AG04450 (cell line): ENCODE results near the gene LYRM4. TPM values are rescaled to one million over a fixed set of nuclear protein-coding genes. Genes with fewer than 3 reads are reported as not detected.

Experiments used
- CTCF ChIA-PET: fragments of 300-600, 350-600 bp; formaldehyde crosslinking; extraction: SDS; loops from one replicate; lab custom pipeline; 2022; ENCODE audit warnings: antibody characterized with exemption, inconsistent platforms; lab: Charles Lee
- POLR2A ChIA-PET: fragments of 350-600 bp; formaldehyde crosslinking; extraction: SDS; loops from one replicate; lab custom pipeline; 2021; ENCODE audit warnings: antibody characterized with exemption, inconsistent platforms; lab: Yijun Ruan, JAX
- DNase-seq: peaks from one replicate; pipeline ENCODE4 v3.0.0-alpha.2; 2011; ENCODE audit warnings: low read depth, low spot score
- H3K27ac ChIP-seq: one replicate; pipeline ENCODE4 v1.5.1; 2012; ENCODE audit warnings: low read depth, low read length, control low read depth
- H3K27me3 ChIP-seq: one replicate; pipeline ENCODE4 v1.6.0; 2012; ENCODE audit warnings: low read length; ENCODE audit not compliant: control insufficient read depth, insufficient read depth
- H3K4me3 ChIP-seq: 2 replicates; pipeline ENCODE4 v1.5.1; 2011; ENCODE audit warnings: mild to moderate bottlenecking, low read depth, low read length, control low read depth
- H3K9me3 ChIP-seq: 2 replicates; pipeline ENCODE4 v1.5.1; 2012; ENCODE audit warnings: low read length; ENCODE audit not compliant: control insufficient read depth, insufficient read depth
- polyA plus RNA-seq: library from polyadenylated mRNA; depleted of rRNA; stranded (reverse); fragments of >200 nt; gene quantifications from 2 replicates; pipeline ENCODE4 v1.2.3, GENCODE V29; 2011
- TF ChIP-seq, protein P1 (sequence below): IDR thresholded peaks from 2 replicates; pipeline ENCODE4 v1.5.1; 2011; ENCODE audit warnings: low read depth, low read length, control low read depth, inconsistent platforms

Gene LYRM4
- polyA plus RNA-seq, 1 experiment, result 41.4 TPM

DNA sequence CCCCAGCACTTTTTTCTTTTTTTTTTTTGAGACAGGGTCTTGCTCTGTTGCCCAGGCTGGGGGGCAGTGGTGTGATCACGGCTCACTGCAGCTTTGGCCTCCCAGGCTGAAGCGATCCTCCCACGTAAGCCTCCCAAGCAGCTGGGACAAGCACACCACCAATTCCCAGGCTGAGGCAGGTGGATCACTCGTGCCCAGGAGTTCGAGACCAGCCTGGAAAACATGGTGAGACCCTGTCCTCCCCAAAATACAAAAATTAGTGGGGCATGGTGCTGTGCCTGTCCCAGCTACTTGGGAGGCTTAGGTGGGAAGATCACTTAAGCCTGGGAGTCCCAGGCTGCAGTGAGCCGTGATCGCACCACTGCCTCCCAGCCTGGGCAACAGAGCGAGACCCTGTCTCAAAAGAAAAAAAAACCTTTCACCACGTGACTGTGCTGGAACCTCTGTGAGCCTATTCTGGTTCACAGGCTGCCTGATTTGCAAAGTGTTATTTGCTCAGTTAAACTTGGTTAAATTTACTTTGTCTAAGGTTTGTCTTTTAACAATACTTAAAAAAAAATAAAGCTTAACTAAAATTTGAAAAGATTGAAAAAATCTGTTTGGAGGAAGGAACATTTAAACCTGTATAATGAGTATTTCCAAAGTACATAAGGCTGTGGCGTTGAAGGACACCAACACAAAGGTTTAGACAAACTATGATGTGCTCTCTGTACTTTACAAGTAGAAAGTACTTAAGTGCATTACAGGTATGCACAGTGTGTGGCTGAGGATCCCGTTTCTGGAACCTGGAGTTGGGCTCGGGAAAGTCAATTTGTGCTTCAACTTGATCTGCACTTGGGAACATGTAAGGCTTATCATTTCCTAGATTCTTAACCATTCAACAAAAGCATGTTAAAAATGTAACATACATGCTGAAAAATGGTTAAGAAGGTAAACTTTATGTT, 120.7 kb downstream of the LYRM4 start:
- ChIA-PET POLR2A (no interaction called here), CTCF (interaction anchor here (0.8 to 2.4 kb wide), 4 partner anchors 9 to 262 kb away, joined by 3 to 13 read pairs (median 5); no protein-coding TSS in a partner anchor)
- no peak for DNase-seq
- Histone ChIP-seq H3K27me3 (no peaks in the 10 kb centered on the region), H3K27ac (no peak overlapping the region), H3K4me3 (no peak overlapping the region), H3K9me3 (no peaks in the 10 kb centered on the region)
- TF ChIP-seq, protein P1, sequence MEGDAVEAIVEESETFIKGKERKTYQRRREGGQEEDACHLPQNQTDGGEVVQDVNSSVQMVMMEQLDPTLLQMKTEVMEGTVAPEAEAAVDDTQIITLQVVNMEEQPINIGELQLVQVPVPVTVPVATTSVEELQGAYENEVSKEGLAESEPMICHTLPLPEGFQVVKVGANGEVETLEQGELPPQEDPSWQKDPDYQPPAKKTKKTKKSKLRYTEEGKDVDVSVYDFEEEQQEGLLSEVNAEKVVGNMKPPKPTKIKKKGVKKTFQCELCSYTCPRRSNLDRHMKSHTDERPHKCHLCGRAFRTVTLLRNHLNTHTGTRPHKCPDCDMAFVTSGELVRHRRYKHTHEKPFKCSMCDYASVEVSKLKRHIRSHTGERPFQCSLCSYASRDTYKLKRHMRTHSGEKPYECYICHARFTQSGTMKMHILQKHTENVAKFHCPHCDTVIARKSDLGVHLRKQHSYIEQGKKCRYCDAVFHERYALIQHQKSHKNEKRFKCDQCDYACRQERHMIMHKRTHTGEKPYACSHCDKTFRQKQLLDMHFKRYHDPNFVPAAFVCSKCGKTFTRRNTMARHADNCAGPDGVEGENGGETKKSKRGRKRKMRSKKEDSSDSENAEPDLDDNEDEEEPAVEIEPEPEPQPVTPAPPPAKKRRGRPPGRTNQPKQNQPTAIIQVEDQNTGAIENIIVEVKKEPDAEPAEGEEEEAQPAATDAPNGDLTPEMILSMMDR, result no peak

DNA sequence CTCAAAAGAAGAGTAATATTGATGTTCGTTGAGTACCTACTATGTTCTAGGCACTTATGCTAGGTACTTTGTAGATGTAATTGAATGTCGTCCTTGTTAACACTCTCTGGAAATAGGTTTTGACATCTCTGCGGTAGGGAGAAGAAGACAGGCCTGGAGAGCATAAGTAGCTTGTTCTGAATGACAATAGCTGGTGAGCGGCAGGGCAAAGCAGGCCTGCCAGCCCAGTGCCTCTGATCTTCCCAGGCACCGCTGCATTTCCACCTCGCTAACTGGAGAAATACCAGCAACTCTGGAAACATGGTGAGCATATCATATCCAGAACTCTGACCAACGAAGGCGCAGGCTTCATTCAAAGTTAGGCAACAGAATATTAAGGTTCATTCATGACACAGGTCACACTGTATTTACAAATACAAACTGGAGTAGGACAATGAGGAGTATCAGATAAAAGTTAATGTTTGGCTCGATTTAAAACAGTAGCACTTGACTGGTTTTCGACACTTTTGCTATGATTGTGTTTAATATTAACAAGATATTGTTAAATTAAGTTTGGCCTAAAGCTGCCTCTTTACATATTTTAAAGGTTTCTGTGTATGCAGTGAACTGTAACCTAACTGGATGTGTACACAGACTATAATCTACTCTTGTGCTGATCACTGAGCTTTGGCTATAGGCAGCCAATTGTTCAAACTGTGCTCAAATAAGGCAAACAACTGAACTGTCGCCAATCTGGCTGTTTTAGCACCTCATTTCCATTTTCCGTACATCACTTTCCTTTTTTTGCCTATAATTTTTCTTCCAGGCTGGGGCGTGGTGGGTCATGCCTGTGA, 121.5 kb downstream of the LYRM4 start:
- TF ChIP-seq, protein P1, result no peak
- no peaks in the 10 kb centered on the region for H3K9me3 ChIP-seq
- no peak overlapping the region for H3K27ac ChIP-seq
- ChIA-PET POLR2A (no interaction called here), CTCF (interaction anchor here (0.8 to 2.4 kb wide), 3 partner anchors 8 to 263 kb away, joined by 3 to 13 read pairs (median 7); no protein-coding TSS in a partner anchor)
- DNase-seq, result no peak
- no peaks in the 10 kb centered on the region for H3K27me3 ChIP-seq
- H3K4me3 ChIP-seq, result no peak overlapping the region

DNA sequence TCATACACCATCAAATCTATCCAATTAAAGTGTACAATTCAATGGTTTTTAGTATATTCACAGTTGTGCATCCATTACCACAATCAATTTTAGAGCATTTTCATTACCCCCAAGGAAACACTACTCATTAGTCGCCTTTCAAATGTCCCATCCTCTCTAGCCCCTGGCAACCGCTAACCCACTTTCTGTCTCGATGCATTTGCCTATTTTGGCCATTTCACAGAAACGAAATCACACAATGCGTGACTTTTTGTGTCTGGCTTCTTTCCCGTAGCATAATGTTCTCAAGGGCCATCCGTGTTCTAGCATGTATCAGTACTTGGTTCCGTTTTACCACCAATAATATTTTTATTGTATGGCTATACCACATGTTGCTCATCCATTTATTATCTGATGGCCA, 123.9 kb downstream of the LYRM4 start:
- H3K9me3 ChIP-seq, result no peaks in the 10 kb centered on the region
- ChIA-PET CTCF (interaction anchor here (0.8 to 1.0 kb wide), 2 partner anchors 265 to 335 kb away, joined by 3 read pairs; no protein-coding TSS in a partner anchor), POLR2A (no interaction called here)
- H3K27me3 ChIP-seq, result no peaks in the 10 kb centered on the region
- H3K4me3 ChIP-seq, result no peak overlapping the region
- DNase-seq, result no peak
- H3K27ac ChIP-seq, result no peak overlapping the region
- TF ChIP-seq, protein P1, result no peak

DNA sequence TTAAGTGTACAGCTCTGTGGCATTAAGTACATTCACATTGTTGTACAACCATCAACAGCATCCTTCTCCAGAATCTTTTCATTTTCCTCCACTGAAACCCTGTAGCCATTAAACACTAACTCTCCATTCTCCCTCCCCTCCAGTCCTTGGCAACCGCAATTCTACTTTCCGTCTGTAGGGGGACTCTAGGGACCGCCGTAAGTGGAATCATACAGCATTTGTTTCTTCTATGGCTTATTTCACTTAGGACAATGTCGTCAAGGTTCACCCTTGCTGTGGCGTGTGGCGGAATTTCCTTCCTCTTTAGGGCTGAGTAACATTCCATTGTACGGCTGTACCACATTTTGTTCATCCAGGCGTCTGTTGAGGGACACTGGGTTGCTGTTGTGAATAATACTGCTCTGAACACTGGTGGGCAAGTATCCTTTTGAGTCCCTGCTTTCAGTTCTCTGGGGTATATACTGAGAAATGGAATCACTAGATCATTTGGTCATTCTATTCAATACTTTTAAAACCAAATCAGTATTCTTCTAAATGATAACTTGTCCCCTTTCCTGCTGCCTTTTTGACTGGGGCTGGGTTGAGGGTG, 124.9 kb downstream of the LYRM4 start:
- DNase-seq, result no peak

More for the DNA sequence above, 124.9 kb downstream of the LYRM4 start:
- POLR2A ChIA-PET, result no interaction called here
- Histone ChIP-seq H3K27ac (no peak overlapping the region), H3K27me3 (no peaks in the 10 kb centered on the region), H3K9me3 (no peaks in the 10 kb centered on the region), H3K4me3 (no peak overlapping the region)
- CTCF ChIA-PET, result no interaction called here
- TF ChIP-seq, protein P1, result peak; percentile 53
